RWPE1 (cell line): ENCODE results near the gene AKAP8L.

Experiments
- CTCF ChIA-PET: fragments of 350-600 bp; sonication (Branson Sonifier 250); formaldehyde crosslinking; extraction: SDS; loops from one replicate; lab custom pipeline; 2021; lab: Yijun Ruan, JAX
- POLR2A ChIA-PET: fragments of 400-600 bp; formaldehyde crosslinking; extraction: SDS; loops from one replicate; lab custom pipeline; 2020; ENCODE audit warnings: antibody characterized with exemption; ENCODE audit not compliant: low non-redundant PET; lab: Yijun Ruan, JAX
- DNase-seq: peaks from one replicate; pipeline ENCODE4 v3.0.0; 2012; ENCODE audit warnings: low spot score
- H3K27ac ChIP-seq: fragments of 450-650 bp; 2 replicates; pipeline ENCODE4 v1.5.1; 2017
- CTCF ChIP-seq: fragments of 450-650 bp; conservative IDR thresholded peaks from 2 replicates; pipeline ENCODE4 v1.5.1; 2017; ENCODE audit warnings: low read depth, mild to moderate bottlenecking

The AKAP8L gene

GRCh38 chr19:15439078-15439799 lies 20.5 kb upstream of the AKAP8L start:
- POLR2A ChIA-PET = no interaction called here
- no peak overlapping the region for H3K27ac ChIP-seq
- CTCF ChIA-PET = interaction anchor here (0.5 kb wide), 1 partner anchor 253 kb away, joined by 3 read pairs; no protein-coding TSS in a partner anchor

GRCh38 chr19:15438577-15438976 lies 19.8 kb upstream of the AKAP8L start:
- no peak for DNase-seq
- no peak for TF ChIP-seq CTCF
- no peak overlapping the region for H3K27ac ChIP-seq
- ChIA-PET CTCF (interaction anchor here (0.5 kb wide), 1 partner anchor 253 kb away, joined by 3 read pairs; no protein-coding TSS in a partner anchor), POLR2A (no interaction called here)

More at GRCh38 chr19:15439078-15439799, 20.5 kb upstream of the AKAP8L start:
- no peak for TF ChIP-seq CTCF
- DNase-seq = no peak

- H3K27ac ChIP-seq = no peak overlapping the region
- ChIA-PET CTCF (no interaction called here), POLR2A (no interaction called here)
These were observed 19.3 kb upstream of the AKAP8L start for GRCh38 chr19:15438124-15438496.

GRCh38 chr19:15437355-15438123 lies 18.8 kb upstream of the AKAP8L start:
- no peak for TF ChIP-seq CTCF
- POLR2A ChIA-PET = no interaction called here
- no peak for DNase-seq
- no peak overlapping the region for H3K27ac ChIP-seq
- CTCF ChIA-PET = interaction anchor here (0.6 kb wide), 1 partner anchor 110 kb away, joined by 6 read pairs; no protein-coding TSS in a partner anchor

More at GRCh38 chr19:15438124-15438496, 19.3 kb upstream of the AKAP8L start:
- DNase-seq = no peak
- TF ChIP-seq CTCF = no peak

- no peak overlapping the region for H3K27ac ChIP-seq
- ChIA-PET POLR2A (no interaction called here), CTCF (interaction anchor here (0.5 to 0.6 kb wide), 2 partner anchors 33 to 111 kb away, joined by 3 to 6 read pairs; no protein-coding TSS in a partner anchor)
- no peak for DNase-seq
- no peak for TF ChIP-seq CTCF
These were observed 18.0 kb upstream of the AKAP8L start for GRCh38 chr19:15436826-15437110.

GRCh38 chr19:15436012-15436825 lies 17.4 kb upstream of the AKAP8L start:
- ChIA-PET CTCF (interaction anchor here (0.5 to 0.6 kb wide), 2 partner anchors 33 to 112 kb away, joined by 3 to 6 read pairs; no protein-coding TSS in a partner anchor), POLR2A (no interaction called here)
- no peak for TF ChIP-seq CTCF
- no peak for DNase-seq
- H3K27ac ChIP-seq = no peak overlapping the region
